GM12865 (cell line): ENCODE measurements around the gene DYTN.
A peak's percentile ranks its signal among the peaks of the same experiment; 100 is the strongest.

Source experiments
- DNase-seq: peaks from one replicate; pipeline ENCODE4 v3.0.0; 2010; ENCODE audit warnings: low read depth
- H3K4me3 ChIP-seq: 2 replicates; pipeline ENCODE4 v1.5.1; 2011; ENCODE audit warnings: mild to moderate bottlenecking, low read depth, low read length, control low read depth
- TF ChIP-seq, protein P1 (sequence below): IDR thresholded peaks from 2 replicates; pipeline ENCODE4 v1.5.1; 2011; ENCODE audit warnings: low read length, control low read depth, low read depth, inconsistent platforms; ENCODE audit not compliant: insufficient read depth; ENCODE audit errors: missing control alignments

Gene DYTN

DNA sequence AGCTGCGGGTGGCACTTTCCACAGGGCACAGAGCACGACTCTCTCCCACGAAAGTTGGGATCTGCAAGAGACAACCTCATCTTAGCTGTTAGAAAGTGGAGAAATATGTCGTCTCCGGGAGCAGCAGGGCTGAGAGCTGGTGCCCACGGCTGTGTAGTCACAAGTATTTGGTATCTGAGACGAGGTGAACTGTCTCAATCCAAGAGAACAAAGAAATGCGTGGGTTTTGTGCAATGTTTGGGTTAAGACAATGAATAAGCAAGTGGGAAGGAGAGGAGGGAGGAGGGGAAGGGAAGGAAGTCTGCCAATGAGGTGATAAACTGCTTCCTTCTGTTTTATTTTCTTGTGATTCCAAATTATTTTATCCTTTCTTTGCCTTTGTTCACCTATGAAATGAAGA is 18.0 kb downstream of the DYTN start:
- DNase-seq, result no peak
- H3K4me3 ChIP-seq, result no peak overlapping the region
- TF ChIP-seq, protein P1, sequence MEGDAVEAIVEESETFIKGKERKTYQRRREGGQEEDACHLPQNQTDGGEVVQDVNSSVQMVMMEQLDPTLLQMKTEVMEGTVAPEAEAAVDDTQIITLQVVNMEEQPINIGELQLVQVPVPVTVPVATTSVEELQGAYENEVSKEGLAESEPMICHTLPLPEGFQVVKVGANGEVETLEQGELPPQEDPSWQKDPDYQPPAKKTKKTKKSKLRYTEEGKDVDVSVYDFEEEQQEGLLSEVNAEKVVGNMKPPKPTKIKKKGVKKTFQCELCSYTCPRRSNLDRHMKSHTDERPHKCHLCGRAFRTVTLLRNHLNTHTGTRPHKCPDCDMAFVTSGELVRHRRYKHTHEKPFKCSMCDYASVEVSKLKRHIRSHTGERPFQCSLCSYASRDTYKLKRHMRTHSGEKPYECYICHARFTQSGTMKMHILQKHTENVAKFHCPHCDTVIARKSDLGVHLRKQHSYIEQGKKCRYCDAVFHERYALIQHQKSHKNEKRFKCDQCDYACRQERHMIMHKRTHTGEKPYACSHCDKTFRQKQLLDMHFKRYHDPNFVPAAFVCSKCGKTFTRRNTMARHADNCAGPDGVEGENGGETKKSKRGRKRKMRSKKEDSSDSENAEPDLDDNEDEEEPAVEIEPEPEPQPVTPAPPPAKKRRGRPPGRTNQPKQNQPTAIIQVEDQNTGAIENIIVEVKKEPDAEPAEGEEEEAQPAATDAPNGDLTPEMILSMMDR, result no peak

DNA sequence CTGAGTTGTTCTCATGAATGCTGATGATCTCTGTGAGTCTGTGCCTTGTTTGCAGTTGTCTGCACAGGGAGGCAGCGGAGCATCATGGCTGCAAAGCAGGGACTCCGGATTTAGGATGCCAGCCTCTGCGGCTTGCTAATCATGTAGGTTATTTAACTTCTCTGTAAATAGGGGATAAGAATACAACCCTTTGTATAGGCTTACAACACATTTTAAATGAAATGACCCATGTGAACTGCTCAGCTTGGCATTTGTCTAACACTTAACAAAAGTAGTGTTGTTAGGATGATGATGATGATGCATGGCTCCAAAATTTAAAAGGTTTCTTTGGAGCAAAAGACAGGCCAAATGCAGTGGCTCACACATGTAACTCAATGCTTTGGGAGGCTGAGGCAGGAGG is 19.4 kb downstream of the DYTN start:
- DNase-seq, result no peak
- no peak overlapping the region for H3K4me3 ChIP-seq
- TF ChIP-seq, protein P1, result no peak

DNA sequence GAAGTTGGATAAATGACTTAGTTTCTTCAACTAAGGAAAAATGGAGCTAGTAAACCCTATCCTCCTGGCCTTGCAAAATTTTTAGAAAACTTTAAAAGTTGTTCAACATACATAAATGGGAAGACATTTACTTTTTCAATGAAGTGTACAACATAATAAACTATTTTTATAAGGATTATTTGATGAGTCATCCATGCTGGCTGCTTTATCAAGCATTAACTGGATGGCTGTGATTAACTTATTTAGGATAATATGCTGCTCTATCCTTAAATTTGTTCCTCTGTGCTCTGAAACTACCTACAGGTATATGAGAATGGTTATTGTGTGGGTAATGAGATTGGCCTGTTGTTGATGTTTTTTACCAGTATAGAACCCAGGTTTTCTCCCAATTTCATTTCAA is 21.3 kb downstream of the DYTN start:
- TF ChIP-seq, protein P1, result no peak
- DNase-seq, result no peak
- no peak overlapping the region for H3K4me3 ChIP-seq

DNA sequence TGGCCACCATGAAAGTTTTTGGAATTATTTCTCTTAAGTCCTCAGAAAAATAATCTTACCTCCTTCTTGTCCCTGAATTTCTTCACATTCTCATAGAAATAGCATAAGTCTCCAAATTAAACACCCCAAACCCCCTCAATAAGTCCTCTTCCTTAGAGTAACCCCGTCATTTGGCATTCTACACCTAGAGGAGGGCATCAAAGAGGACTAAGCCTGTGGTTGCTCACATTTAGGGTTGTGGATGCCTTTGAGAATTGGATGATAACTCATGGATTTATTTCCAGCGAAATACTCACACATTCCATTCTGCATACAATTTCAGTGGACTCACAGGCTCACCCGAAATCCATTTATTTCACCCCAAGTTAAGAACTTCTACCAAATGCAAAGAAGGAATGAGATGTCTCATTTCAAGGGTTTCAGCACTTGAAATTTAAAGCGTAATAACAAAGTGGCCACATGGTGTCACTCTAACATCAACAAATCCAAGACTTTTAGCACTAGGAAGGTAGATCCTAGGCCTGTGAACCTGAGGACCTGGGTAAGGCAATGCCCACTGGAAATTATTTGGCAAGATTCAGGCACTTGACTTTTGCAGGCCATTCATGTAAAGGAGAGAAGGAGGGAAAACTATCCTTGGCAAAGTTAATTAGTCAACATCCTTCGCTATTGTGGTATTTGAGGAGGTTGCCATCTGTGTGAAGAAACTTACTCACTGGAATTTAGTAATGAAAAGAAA is 24.6 kb downstream of the DYTN start:
- peak; percentile 78 for DNase-seq

DNA sequence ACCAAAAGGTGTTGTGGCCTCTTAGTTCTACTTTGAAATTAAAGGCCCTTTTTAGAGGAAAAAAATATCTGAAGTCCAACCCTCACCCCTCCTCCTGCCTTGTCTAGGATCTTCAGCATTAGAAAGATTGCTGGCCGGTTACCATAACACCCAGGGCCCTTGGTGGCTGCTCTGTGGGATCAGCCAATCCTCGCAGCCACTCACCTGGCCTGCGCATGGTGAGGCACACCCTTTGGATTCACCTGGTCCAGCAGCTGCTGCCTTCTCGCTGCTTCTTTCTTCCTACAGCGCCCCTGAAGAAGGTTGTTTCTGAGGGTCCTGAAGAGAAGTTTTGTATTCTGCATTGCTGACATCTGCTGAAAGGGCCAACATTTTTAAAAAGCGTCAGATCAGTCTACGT is 25.2 kb downstream of the DYTN start:
- DNase-seq, result no peak
- no peak overlapping the region for H3K4me3 ChIP-seq
- TF ChIP-seq, protein P1, result no peak

More for the DNA sequence above, 24.6 kb downstream of the DYTN start:
- no peak overlapping the region for H3K4me3 ChIP-seq
- TF ChIP-seq, protein P1, result peak; percentile 54

DNA sequence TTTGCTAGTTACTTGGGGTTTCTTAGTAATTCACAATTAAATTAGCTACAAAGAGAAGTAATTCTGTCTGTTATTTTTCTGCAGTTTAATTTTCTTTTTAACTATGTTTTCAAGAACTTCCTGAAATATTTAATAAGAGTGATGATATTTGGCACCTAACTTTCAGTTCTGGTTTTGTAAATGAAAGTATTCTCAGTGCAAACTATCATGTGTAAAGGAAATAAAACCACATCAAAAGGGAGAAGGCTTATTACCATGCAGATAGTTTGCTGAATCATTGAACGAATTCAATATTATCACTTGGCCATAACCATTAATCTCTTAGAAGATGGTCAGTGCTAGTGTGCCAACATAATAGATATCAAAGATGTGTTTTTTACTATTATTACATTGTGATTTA is 29.2 kb downstream of the DYTN start:
- DNase-seq, result no peak
- TF ChIP-seq, protein P1, result no peak
- no peak overlapping the region for H3K4me3 ChIP-seq

DNA sequence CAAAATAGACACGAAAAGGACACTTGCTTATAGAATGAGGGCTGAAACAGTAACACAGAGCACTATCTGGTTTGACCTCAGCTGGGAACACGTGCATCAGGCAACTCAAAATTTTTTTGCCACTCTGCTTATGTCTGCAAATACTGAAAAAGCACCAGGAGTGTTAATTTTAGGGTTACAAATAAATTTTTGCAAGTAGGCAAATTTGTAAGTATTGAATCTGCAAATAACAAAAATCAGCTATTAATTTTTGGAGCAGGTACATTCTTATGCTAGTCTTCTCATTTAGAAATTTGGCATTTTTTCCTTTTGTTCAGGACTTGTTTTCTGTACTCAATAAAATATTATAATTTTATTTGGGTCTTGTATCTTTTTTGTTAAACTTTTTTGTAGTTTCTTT is 29.7 kb downstream of the DYTN start:
- TF ChIP-seq, protein P1, result no peak
- H3K4me3 ChIP-seq, result no peak overlapping the region
- no peak for DNase-seq
